AG04449 (cell line): ENCODE results near the gene TSPAN18.

Experiments
- CTCF ChIA-PET: fragments of 350-600 bp; formaldehyde crosslinking; extraction: SDS; loops from one replicate; lab custom pipeline; 2021; ENCODE audit warnings: antibody characterized with exemption; lab: Yijun Ruan, JAX
- POLR2A ChIA-PET: fragments of 400-600, 350-600 bp; formaldehyde crosslinking; extraction: SDS; loops from one replicate; lab custom pipeline; 2020; ENCODE audit warnings: antibody characterized with exemption, inconsistent platforms; lab: Yijun Ruan, JAX
- DNase-seq: peaks from one replicate; pipeline ENCODE4 v3.0.0-alpha.2; 2010; ENCODE audit warnings: low read depth, low spot score
- H3K4me3 ChIP-seq: 2 replicates; pipeline ENCODE4 v1.5.1; 2011; ENCODE audit warnings: low read depth, mild to moderate bottlenecking, control low read depth, low read length
- CTCF ChIP-seq: IDR thresholded peaks from one replicate; pipeline ENCODE4 v1.5.1; 2011; ENCODE audit warnings: mild to moderate bottlenecking, moderate library complexity, low read length, control low read depth, inconsistent platforms; ENCODE audit not compliant: insufficient read depth; ENCODE audit errors: missing control alignments

Gene TSPAN18

GRCh38 chr11:44849922-44850321 lies 123.2 kb downstream of the TSPAN18 start:
- ChIA-PET CTCF (interaction anchor here (1.6 kb wide), 1 partner anchor 233 kb away, joined by 3 read pairs; no protein-coding TSS in a partner anchor), POLR2A (no interaction called here)
- no peak for TF ChIP-seq CTCF
- DNase-seq = no peak
- H3K4me3 ChIP-seq = no peak overlapping the region

- H3K4me3 ChIP-seq = no peak overlapping the region
- POLR2A ChIA-PET = no interaction called here
- no peak for TF ChIP-seq CTCF
- no peak for DNase-seq
- CTCF ChIA-PET = no interaction called here
These were observed 124.7 kb downstream of the TSPAN18 start for GRCh38 chr11:44851496-44851895.

- DNase-seq = no peak
- no peak for TF ChIP-seq CTCF
- CTCF ChIA-PET = interaction anchor here (2.0 kb wide), 1 partner anchor 11 kb away, joined by 4 read pairs; no protein-coding TSS in a partner anchor
- POLR2A ChIA-PET = no interaction called here
- H3K4me3 ChIP-seq = no peak overlapping the region
These were observed 125.5 kb downstream of the TSPAN18 start for GRCh38 chr11:44852159-44852747.

GRCh38 chr11:44852952-44853351 lies 126.2 kb downstream of the TSPAN18 start:
- no peak for DNase-seq
- ChIA-PET POLR2A (no interaction called here), CTCF (interaction anchor here (2.0 kb wide), 1 partner anchor 11 kb away, joined by 4 read pairs; no protein-coding TSS in a partner anchor)
- H3K4me3 ChIP-seq = no peak overlapping the region
- no peak for TF ChIP-seq CTCF

- CTCF ChIA-PET = interaction anchor here (2.0 kb wide), 1 partner anchor 12 kb away, joined by 4 read pairs; no protein-coding TSS in a partner anchor
- POLR2A ChIA-PET = no interaction called here
- H3K4me3 ChIP-seq = no peak overlapping the region
- no peak for DNase-seq
- TF ChIP-seq CTCF = no peak
These were observed 126.9 kb downstream of the TSPAN18 start for GRCh38 chr11:44853666-44854065.

GRCh38 chr11:44854086-44854485 lies 127.3 kb downstream of the TSPAN18 start:
- CTCF ChIA-PET = no interaction called here
- POLR2A ChIA-PET = no interaction called here
- no peak for TF ChIP-seq CTCF

More at GRCh38 chr11:44854086-44854485, 127.3 kb downstream of the TSPAN18 start:
- no peak overlapping the region for H3K4me3 ChIP-seq
- no peak for DNase-seq
